Measurements from ENCODE around the gene THSD7A.

DNA sequence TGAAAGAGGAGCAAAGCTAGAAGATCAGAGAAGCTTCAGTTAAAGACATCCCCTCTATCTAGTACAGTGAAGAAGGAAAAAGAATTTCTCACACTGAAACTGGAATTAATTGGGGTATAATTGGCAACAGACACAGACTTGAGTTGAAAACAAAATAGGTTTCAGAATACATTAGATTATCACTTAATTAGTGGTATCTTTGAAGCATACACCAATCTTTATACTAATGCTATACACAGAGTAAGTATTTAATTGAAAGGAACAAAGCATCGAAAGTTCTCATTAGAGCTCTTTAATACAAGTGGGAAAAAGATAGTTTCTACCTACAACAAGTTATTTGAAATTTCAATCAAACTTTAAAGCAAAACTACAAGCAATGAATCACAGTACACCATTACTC lies 128.2 kb downstream of the THSD7A start:
- TF ChIP-seq CTCF (conservative IDR thresholded peaks at IDR 0.05) (no peak), ZFX (IDR thresholded peaks at IDR 0.05) (no peak)

All from C4-2B (cell line).